HUES6 (cell line): ENCODE results near the gene COL25A1.

ENCODE experiments used
- H3K27ac ChIP-seq: 2 replicates; pipeline ENCODE4 v1.7.0; 2013; ENCODE audit warnings: low read depth, mild to moderate bottlenecking, low read length, inconsistent platforms
- H3K27me3 ChIP-seq: 2 replicates; pipeline ENCODE4 v1.6.1; 2013; ENCODE audit warnings: low read length; ENCODE audit not compliant: control insufficient read depth, insufficient read depth
- H3K36me3 ChIP-seq: 2 replicates; pipeline ENCODE4 v1.6.1; 2013; ENCODE audit warnings: low read length; ENCODE audit not compliant: control insufficient read depth, insufficient read depth
- H3K4me1 ChIP-seq: 2 replicates; pipeline ENCODE4 v1.6.1; 2013; ENCODE audit warnings: low read length; ENCODE audit not compliant: control insufficient read depth, insufficient read depth
- H3K4me3 ChIP-seq: 2 replicates; pipeline ENCODE4 v1.5.1; 2013; ENCODE audit warnings: low read depth, low read length
- H3K9ac ChIP-seq: one replicate; pipeline ENCODE4 v1.6.1; 2013; ENCODE audit warnings: mild to moderate bottlenecking, low read length
- H3K9me3 ChIP-seq: 2 replicates; pipeline ENCODE4 v1.6.1; 2013; ENCODE audit warnings: low read depth, low read length; ENCODE audit not compliant: control insufficient read depth, insufficient read depth

Gene COL25A1

GRCh38 chr4:109315341-109315740 is 12.9 kb upstream of the COL25A1 start:
- no peak overlapping the region for H3K9ac ChIP-seq
- H3K27ac ChIP-seq: no peak overlapping the region
- no peaks in the 10 kb centered on the region for H3K27me3 ChIP-seq
- no peaks in the 10 kb centered on the region for H3K36me3 ChIP-seq
- no peak overlapping the region for H3K4me3 ChIP-seq
- H3K9me3 ChIP-seq: peaks cover 21% of the 10 kb centered on the region; the same call in 1 of the 2 replicates
- H3K4me1 ChIP-seq: 0 out of 2 replicates have a peak, but pooled peaks cover 3% of the 10 kb centered on the region

DNA sequence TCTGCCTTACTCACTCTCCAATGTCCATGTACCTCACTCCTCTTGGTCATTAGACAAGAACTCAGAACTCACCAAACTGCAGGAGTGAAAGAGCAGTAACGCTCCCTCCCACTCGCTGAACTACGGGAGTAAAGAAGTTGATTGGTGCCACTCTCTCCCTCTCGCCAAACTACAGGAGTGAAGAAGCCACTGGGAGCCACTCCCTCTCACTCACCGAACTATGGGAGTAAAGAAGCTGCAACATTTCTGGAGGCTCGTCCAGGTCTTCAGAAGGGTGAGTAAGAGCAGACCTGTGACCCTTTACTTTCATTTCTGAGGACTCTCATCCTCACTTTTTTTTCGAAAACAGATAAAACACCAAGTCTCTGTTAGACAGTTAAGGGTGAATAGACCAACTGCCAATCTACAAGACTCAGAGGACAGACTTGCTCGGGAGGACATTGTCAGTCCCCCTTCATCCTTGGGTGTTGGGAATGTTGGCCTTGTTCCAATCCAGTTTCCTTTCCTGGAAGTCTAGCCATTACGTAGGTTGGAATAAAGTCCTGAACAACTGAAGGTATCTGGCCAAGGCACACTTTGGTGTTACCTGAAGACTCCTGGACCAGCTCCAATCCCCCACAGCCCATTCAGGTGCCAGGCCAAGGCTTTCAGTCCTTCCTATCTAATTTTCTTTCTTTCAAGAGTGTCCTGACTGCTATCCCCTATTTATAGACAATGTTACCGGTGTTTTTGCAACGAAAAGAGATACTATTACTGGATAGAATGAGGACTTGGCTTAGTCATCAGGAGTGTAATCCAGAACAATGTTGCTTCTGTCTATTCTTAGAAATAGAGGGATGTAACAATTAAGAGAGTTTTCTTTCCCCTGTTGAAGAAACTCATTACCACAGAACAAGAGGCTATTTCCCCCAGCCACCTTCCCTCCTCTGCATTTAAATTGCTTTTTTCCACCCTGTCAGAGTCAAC is 11.0 kb upstream of the COL25A1 start:
- Histone ChIP-seq H3K27me3 (no peaks in the 10 kb centered on the region), H3K9ac (no peak overlapping the region), H3K9me3 (peaks cover 21% of the 10 kb centered on the region; the same call in 1 of the 2 replicates), H3K4me3 (no peak overlapping the region), H3K27ac (no peak overlapping the region), H3K4me1 (0 out of 2 replicates have a peak, but pooled peaks cover 9% of the 10 kb centered on the region), H3K36me3 (no peaks in the 10 kb centered on the region)

DNA sequence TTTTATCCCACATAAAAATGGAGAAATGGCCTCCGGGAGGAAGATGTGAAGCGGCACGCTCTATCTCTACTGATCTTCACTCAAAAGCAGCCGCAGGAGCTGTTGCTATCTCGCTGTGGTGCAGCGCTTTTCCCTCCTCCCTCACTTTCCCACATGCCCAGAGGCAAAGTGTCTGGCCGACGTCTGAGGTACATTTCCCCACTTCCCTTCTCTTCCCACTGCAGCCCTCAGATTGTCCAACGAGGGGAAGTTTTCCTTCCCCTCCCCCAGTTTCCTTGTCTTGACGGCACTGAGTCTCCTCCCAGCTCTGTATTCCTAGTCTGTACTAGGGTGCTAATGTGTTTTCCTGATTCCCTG is 660 bp upstream of the COL25A1 start:
- Histone ChIP-seq H3K4me1 (peaks cover 16% of the 10 kb centered on the region), H3K27me3 (peaks cover 40% of the 10 kb centered on the region), H3K36me3 (no peaks in the 10 kb centered on the region), H3K4me3 (peak overlapping the region; percentile 75), H3K27ac (no peak overlapping the region), H3K9ac (peak overlapping the region; percentile 54), H3K9me3 (no peaks in the 10 kb centered on the region)

- Histone ChIP-seq H3K9ac (peak overlapping the region; percentile 78), H3K36me3 (no peaks in the 10 kb centered on the region), H3K4me1 (peaks cover 16% of the 10 kb centered on the region), H3K9me3 (no peaks in the 10 kb centered on the region), H3K4me3 (peak overlapping the region; percentile 75), H3K27me3 (peaks cover 40% of the 10 kb centered on the region), H3K27ac (no peak overlapping the region)
Measured at GRCh38 chr4:109301651-109302360, 652 bp downstream of the COL25A1 start.

DNA sequence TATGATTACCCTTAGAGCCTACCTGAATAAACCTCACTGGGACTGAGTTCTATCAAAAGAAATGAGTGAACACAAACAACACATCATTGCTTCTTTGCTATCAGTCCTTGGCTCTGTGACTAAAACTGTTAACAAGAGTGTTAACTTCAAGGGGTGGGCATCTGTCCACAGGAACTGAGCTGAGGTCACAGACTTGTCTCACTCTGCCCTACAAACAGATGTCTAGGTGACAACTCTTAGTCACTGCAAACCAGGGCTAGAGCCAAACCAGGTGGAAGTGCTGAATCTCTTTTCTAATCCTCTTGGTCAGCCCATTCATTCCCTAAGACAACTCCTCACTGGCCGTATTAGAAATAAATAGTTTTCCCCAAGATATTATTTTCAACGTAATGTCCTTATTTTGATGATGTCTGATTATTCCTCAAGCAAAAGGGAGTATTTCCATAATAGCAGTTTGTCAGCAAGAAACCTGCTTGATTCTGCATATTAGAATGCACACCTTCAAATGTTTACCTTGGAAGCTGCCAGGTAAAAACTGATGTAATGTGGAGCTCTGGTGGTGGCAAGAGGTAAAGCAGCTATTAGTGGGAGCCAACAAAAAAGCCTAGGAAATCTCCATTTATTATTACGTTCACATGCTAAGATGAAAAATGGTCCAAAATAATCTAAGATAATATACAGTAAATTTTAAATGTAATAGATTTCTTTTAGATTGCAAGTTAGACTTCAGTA is 4.0 kb downstream of the COL25A1 start:
- no peaks in the 10 kb centered on the region for H3K36me3 ChIP-seq
- no peak overlapping the region for H3K9ac ChIP-seq
- H3K27me3 ChIP-seq: peaks cover 28% of the 10 kb centered on the region
- no peak overlapping the region for H3K27ac ChIP-seq
- no peak overlapping the region for H3K4me3 ChIP-seq
- H3K9me3 ChIP-seq: no peaks in the 10 kb centered on the region
- peaks cover 12% of the 10 kb centered on the region for H3K4me1 ChIP-seq

DNA sequence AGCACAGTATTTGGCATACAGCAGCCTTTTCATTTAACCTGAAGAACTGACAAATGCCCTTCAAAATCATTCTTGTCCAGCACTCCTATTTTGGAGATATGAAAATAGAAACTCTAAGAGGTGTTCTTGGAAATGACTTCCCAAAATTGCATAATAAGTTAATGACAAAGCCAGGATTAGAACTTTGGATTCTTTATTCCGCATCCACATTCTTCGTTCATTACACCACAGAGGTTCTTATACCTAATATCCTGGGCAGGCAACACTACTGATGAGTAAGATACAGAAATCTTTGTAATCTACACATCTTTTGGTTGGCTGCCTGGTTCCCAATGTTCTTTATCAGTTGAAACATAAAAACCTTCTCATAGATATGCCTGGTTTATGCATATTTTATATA is 5.9 kb downstream of the COL25A1 start:
- no peak overlapping the region for H3K27ac ChIP-seq
- peaks cover 3% of the 10 kb centered on the region for H3K4me1 ChIP-seq
- H3K36me3 ChIP-seq: no peaks in the 10 kb centered on the region
- no peaks in the 10 kb centered on the region for H3K9me3 ChIP-seq
- H3K27me3 ChIP-seq: peaks cover 13% of the 10 kb centered on the region
- H3K9ac ChIP-seq: no peak overlapping the region
- H3K4me3 ChIP-seq: no peak overlapping the region

- Histone ChIP-seq H3K4me3 (no peak overlapping the region), H3K27me3 (no peaks in the 10 kb centered on the region), H3K4me1 (no peaks in the 10 kb centered on the region), H3K27ac (no peak overlapping the region), H3K36me3 (no peaks in the 10 kb centered on the region), H3K9ac (no peak overlapping the region), H3K9me3 (no peaks in the 10 kb centered on the region)
Measured at GRCh38 chr4:109295081-109295480, 7.4 kb downstream of the COL25A1 start.

DNA sequence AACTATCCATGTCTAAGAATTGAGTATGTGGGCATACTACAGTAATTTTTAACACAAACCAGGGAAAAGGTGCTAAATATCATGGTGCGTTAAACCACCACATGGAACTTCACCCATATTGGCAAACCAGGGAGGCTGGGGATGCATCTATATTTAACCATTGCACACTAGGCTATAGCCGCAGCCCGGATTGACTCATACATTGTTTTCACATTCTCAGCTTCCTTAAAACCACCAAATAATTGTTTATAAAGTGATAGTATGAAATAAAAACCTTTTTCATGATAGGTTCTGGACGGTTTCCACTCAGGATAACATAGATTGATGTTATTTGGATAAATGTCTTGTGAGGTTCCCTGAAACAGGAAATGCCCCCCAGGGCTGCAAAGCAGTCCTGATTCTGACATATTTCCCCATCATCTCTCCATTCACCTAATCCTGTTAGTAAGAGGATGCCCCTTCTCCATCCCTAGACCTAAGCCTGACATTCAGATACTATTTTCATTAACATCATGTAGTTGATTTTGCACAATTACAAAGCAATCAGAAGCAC is 7.9 kb downstream of the COL25A1 start:
- Histone ChIP-seq H3K4me3 (no peak overlapping the region), H3K27me3 (no peaks in the 10 kb centered on the region), H3K9me3 (no peaks in the 10 kb centered on the region), H3K4me1 (no peaks in the 10 kb centered on the region), H3K27ac (no peak overlapping the region), H3K36me3 (no peaks in the 10 kb centered on the region), H3K9ac (no peak overlapping the region)

GRCh38 chr4:109294006-109294405 is 8.5 kb downstream of the COL25A1 start:
- Histone ChIP-seq H3K9me3 (no peaks in the 10 kb centered on the region), H3K27ac (no peak overlapping the region)

GRCh38 chr4:109291707-109292238 is 10.7 kb downstream of the COL25A1 start:
- H3K36me3 ChIP-seq: no peaks in the 10 kb centered on the region
- H3K27ac ChIP-seq: no peak overlapping the region
- H3K27me3 ChIP-seq: no peaks in the 10 kb centered on the region
- no peak overlapping the region for H3K9ac ChIP-seq
- no peaks in the 10 kb centered on the region for H3K9me3 ChIP-seq
- H3K4me3 ChIP-seq: no peak overlapping the region
- no peaks in the 10 kb centered on the region for H3K4me1 ChIP-seq

More at GRCh38 chr4:109294006-109294405, 8.5 kb downstream of the COL25A1 start:
- Histone ChIP-seq H3K4me1 (no peaks in the 10 kb centered on the region), H3K9ac (no peak overlapping the region), H3K4me3 (no peak overlapping the region), H3K27me3 (no peaks in the 10 kb centered on the region), H3K36me3 (no peaks in the 10 kb centered on the region)
